ENCODE measurements around the gene MYO3B.

MYO3B gene

GRCh38 chr2:170307052-170307451, 129.1 kb downstream of the MYO3B start:
- no peak overlapping the region for H3K27ac ChIP-seq (ENCODE audit: low read length)
- H3K9ac ChIP-seq (ENCODE audit: low read length) = no peak overlapping the region
- H3K9me3 ChIP-seq (ENCODE audit: insufficient read depth, low read length) = no peaks in the 10 kb centered on the region
- no peak overlapping the region for H3K4me3 ChIP-seq (ENCODE audit: low read length)
- H3K27me3 ChIP-seq (ENCODE audit: low read depth, low read length) = peaks cover 31% of the 10 kb centered on the region
- peaks cover 9% of the 10 kb centered on the region for H3K4me1 ChIP-seq (ENCODE audit: low read length)
- H3K4me2 ChIP-seq (ENCODE audit: low read length) = no peak overlapping the region
- no peaks in the 10 kb centered on the region for H3K36me3 ChIP-seq (replicated peaks; ENCODE audit: low read depth, low read length)
- H3K79me2 ChIP-seq (ENCODE audit: low read length) = no peaks in the 10 kb centered on the region
- no peaks in the 10 kb centered on the region for H4K20me1 ChIP-seq (ENCODE audit: insufficient read depth, low read length)
- TF ChIP-seq CTCF (IDR thresholded peaks at IDR 0.05; ENCODE audit: low read depth, low read length) = no peak
- TF ChIP-seq EZH2phosphoT487 (IDR thresholded peaks at IDR 0.05; ENCODE audit: low read depth) = no peak
- H2AFZ ChIP-seq (ENCODE audit: low read depth, low read length) = no peak overlapping the region

- no peak overlapping the region for H3K4me2 ChIP-seq (ENCODE audit: low read length)
These were observed 129.8 kb downstream of the MYO3B start for GRCh38 chr2:170307555-170308351.

GRCh38 chr2:170310876-170311502, 133.0 kb downstream of the MYO3B start:
- Histone ChIP-seq H2AFZ (ENCODE audit: low read depth, low read length) (no peak overlapping the region), H3K4me3 (ENCODE audit: low read length) (no peak overlapping the region), H3K27ac (ENCODE audit: low read length) (no peak overlapping the region), H4K20me1 (ENCODE audit: insufficient read depth, low read length) (no peaks in the 10 kb centered on the region), H3K36me3 (replicated peaks; ENCODE audit: low read depth, low read length) (no peaks in the 10 kb centered on the region), H3K27me3 (ENCODE audit: low read depth, low read length) (peaks cover 11% of the 10 kb centered on the region; the same call in 1 of the 2 replicates), H3K9ac (ENCODE audit: low read length) (no peak overlapping the region), H3K9me3 (ENCODE audit: insufficient read depth, low read length) (no peaks in the 10 kb centered on the region), H3K79me2 (ENCODE audit: low read length) (no peaks in the 10 kb centered on the region), H3K4me1 (ENCODE audit: low read length) (peaks cover 9% of the 10 kb centered on the region), H3K4me2 (ENCODE audit: low read length) (no peak overlapping the region)
- no peak for TF ChIP-seq EZH2phosphoT487 (IDR thresholded peaks at IDR 0.05; ENCODE audit: low read depth)
- TF ChIP-seq CTCF (IDR thresholded peaks at IDR 0.05; ENCODE audit: low read depth, low read length) = no peak

More at GRCh38 chr2:170307555-170308351, 129.8 kb downstream of the MYO3B start:
- H3K9ac ChIP-seq (ENCODE audit: low read length) = no peak overlapping the region
- no peak overlapping the region for H3K27ac ChIP-seq (ENCODE audit: low read length)
- peaks cover 9% of the 10 kb centered on the region for H3K4me1 ChIP-seq (ENCODE audit: low read length)
- H3K27me3 ChIP-seq (ENCODE audit: low read depth, low read length) = peaks cover 28% of the 10 kb centered on the region
- H3K9me3 ChIP-seq (ENCODE audit: insufficient read depth, low read length) = no peaks in the 10 kb centered on the region
- H2AFZ ChIP-seq (ENCODE audit: low read depth, low read length) = no peak overlapping the region
- H4K20me1 ChIP-seq (ENCODE audit: insufficient read depth, low read length) = no peaks in the 10 kb centered on the region
- TF ChIP-seq CTCF (IDR thresholded peaks at IDR 0.05; ENCODE audit: low read depth, low read length) = no peak
- no peak for TF ChIP-seq EZH2phosphoT487 (IDR thresholded peaks at IDR 0.05; ENCODE audit: low read depth)
- no peak overlapping the region for H3K4me3 ChIP-seq (ENCODE audit: low read length)
- no peaks in the 10 kb centered on the region for H3K36me3 ChIP-seq (replicated peaks; ENCODE audit: low read depth, low read length)
- no peaks in the 10 kb centered on the region for H3K79me2 ChIP-seq (ENCODE audit: low read length)

- Histone ChIP-seq H4K20me1 (ENCODE audit: insufficient read depth, low read length) (no peaks in the 10 kb centered on the region), H3K27me3 (ENCODE audit: low read depth, low read length) (peaks cover 7% of the 10 kb centered on the region; the same call in 1 of the 2 replicates), H3K4me1 (ENCODE audit: low read length) (peaks cover 9% of the 10 kb centered on the region), H3K36me3 (replicated peaks; ENCODE audit: low read depth, low read length) (no peaks in the 10 kb centered on the region), H3K4me2 (ENCODE audit: low read length) (no peak overlapping the region), H3K9me3 (ENCODE audit: insufficient read depth, low read length) (no peaks in the 10 kb centered on the region), H3K79me2 (ENCODE audit: low read length) (no peaks in the 10 kb centered on the region), H3K9ac (ENCODE audit: low read length) (no peak overlapping the region), H2AFZ (ENCODE audit: low read depth, low read length) (no peak overlapping the region), H3K27ac (ENCODE audit: low read length) (no peak overlapping the region), H3K4me3 (ENCODE audit: low read length) (no peak overlapping the region)
- TF ChIP-seq EZH2phosphoT487 (IDR thresholded peaks at IDR 0.05; ENCODE audit: low read depth) = no peak
- TF ChIP-seq CTCF (IDR thresholded peaks at IDR 0.05; ENCODE audit: low read depth, low read length) = no peak
These were observed 135.5 kb downstream of the MYO3B start for GRCh38 chr2:170313347-170313991.
